NB4 (cell line): ENCODE measurements around the gene CSHL1.

Experiments
- MYC ChIP-seq: IDR thresholded peaks from 2 replicates; pipeline ENCODE4 v1.6.1; 2011; ENCODE audit warnings: low read depth, low read length
- POLR2A ChIP-seq: IDR thresholded peaks from 2 replicates; pipeline ENCODE4 v1.6.1; 2011; ENCODE audit warnings: mild to moderate bottlenecking; ENCODE audit not compliant: insufficient read length; ENCODE audit errors: extremely low read depth
- TF ChIP-seq, protein P1 (sequence below): IDR thresholded peaks from one replicate; pipeline ENCODE4 v1.5.1; 2012; ENCODE audit warnings: low read depth, low read length
- TF ChIP-seq, protein P2 (sequence below): IDR thresholded peaks from 2 replicates; pipeline ENCODE4 v1.6.1; 2011; ENCODE audit warnings: low read depth, low read length

DNA sequence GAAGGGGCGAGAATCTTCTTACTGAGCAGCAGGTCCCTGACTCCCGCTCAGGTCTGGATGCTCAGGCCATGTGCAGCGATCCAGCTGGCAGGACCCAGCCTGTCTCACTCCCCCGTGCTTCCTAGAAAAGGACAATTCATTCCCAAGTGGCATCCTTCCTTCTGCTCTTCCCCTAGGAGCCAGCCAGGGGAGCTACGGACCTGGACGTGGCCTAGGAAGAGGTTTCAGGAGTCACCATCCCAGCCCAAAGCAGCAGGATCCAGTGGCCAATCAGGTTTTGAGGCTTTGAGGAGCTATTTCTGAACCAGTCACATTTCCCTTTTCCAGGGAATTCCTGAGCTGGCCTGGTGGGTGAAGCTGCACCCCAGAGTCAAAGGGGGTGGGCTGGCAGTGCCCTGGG is 28.8 kb upstream of the CSHL1 start:
- TF ChIP-seq, protein P1, sequence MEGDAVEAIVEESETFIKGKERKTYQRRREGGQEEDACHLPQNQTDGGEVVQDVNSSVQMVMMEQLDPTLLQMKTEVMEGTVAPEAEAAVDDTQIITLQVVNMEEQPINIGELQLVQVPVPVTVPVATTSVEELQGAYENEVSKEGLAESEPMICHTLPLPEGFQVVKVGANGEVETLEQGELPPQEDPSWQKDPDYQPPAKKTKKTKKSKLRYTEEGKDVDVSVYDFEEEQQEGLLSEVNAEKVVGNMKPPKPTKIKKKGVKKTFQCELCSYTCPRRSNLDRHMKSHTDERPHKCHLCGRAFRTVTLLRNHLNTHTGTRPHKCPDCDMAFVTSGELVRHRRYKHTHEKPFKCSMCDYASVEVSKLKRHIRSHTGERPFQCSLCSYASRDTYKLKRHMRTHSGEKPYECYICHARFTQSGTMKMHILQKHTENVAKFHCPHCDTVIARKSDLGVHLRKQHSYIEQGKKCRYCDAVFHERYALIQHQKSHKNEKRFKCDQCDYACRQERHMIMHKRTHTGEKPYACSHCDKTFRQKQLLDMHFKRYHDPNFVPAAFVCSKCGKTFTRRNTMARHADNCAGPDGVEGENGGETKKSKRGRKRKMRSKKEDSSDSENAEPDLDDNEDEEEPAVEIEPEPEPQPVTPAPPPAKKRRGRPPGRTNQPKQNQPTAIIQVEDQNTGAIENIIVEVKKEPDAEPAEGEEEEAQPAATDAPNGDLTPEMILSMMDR: no peak
- TF ChIP-seq POLR2A: no peak
- TF ChIP-seq, protein P2, sequence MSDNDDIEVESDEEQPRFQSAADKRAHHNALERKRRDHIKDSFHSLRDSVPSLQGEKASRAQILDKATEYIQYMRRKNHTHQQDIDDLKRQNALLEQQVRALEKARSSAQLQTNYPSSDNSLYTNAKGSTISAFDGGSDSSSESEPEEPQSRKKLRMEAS: no peak
- TF ChIP-seq MYC: no peak
